Measurements from ENCODE around the gene SLC25A19. TPM values are rescaled to one million over a fixed set of nuclear protein-coding genes. Genes with fewer than 3 reads are reported as not detected.

SLC25A19 gene
- total RNA-seq, 3 donors from 2014 or later (not counting 1 experiment from before 2014, with no cell fraction given), result 12.1 to 17.7 (median 14.8) TPM

- intact Hi-C loops (cut with micrococcal nuclease), result no loop called here
- Mint-ChIP-seq H3K27me3 (ENCODE audit: low read depth in 2 of 2) (no peaks in the 10 kb centered on the region), H3K4me1 (no peaks in the 10 kb centered on the region), H3K27ac (no peak overlapping the region), H3K36me3 (no peaks in the 10 kb centered on the region), H3K9me3 (no peaks in the 10 kb centered on the region), H3K4me3 (no peak overlapping the region)
- Histone ChIP-seq H3K27ac (ENCODE audit: low read length) (no peak overlapping the region), H3K36me3 (ENCODE audit: control insufficient read depth, insufficient read depth, low read length) (peaks cover 69% of the 10 kb centered on the region), H3K9me3 (ENCODE audit: control insufficient read depth, insufficient read depth, low read length) (no peaks in the 10 kb centered on the region), H3K4me3 (ENCODE audit: low read length) (no peak overlapping the region), H3K27me3 (ENCODE audit: control insufficient read depth, insufficient read depth, low read length) (no peaks in the 10 kb centered on the region), H3K4me1 (ENCODE audit: control insufficient read depth, insufficient read depth, low read length) (peaks cover 9% of the 10 kb centered on the region)
- ATAC-seq (no peak), DNase-seq (no peak)
- 92% methylated on average over 4 of the region's 5 CpGs for WGBS (ENCODE audit: insufficient coverage)
- no peak for TF ChIP-seq CTCF (IDR thresholded peaks at IDR 0.05)
These were observed 61.5 kb downstream of the SLC25A19 start for GRCh38 chr17:75227729-75228128.

GRCh38 chr17:75225016-75225415 is 64.2 kb downstream of the SLC25A19 start:
- no peak overlapping the region for H3K27ac Mint-ChIP-seq
- no peak for DNase-seq
- no peaks in the 10 kb centered on the region for H3K9me3 Mint-ChIP-seq
- Histone ChIP-seq H3K9me3 (ENCODE audit: control insufficient read depth, insufficient read depth, low read length) (no peaks in the 10 kb centered on the region), H3K36me3 (ENCODE audit: control insufficient read depth, insufficient read depth, low read length) (peaks cover 53% of the 10 kb centered on the region), H3K27ac (ENCODE audit: low read length) (no peak overlapping the region), H3K27me3 (ENCODE audit: control insufficient read depth, insufficient read depth, low read length) (no peaks in the 10 kb centered on the region), H3K4me1 (ENCODE audit: control insufficient read depth, insufficient read depth, low read length) (peaks cover 9% of the 10 kb centered on the region), H3K4me3 (ENCODE audit: low read length) (no peak overlapping the region)
- TF ChIP-seq CTCF (IDR thresholded peaks at IDR 0.05), result no peak
- H3K27me3 Mint-ChIP-seq (ENCODE audit: low read depth in 2 of 2), result no peaks in the 10 kb centered on the region
- H3K36me3 Mint-ChIP-seq, result no peaks in the 10 kb centered on the region
- no peak for ATAC-seq
- peaks cover 0 to 5% of the 10 kb centered on the region in 2 donors for H3K4me1 Mint-ChIP-seq
- WGBS (ENCODE audit: insufficient coverage), result 91% methylated on average over 14 of the region's 14 CpGs
- no peak overlapping the region for H3K4me3 Mint-ChIP-seq
- intact Hi-C loops (cut with micrococcal nuclease), result no loop called here

Other genes starting within 250 kb of the SLC25A19 start
- 10 to 100 TPM; 74.7 to 96.3 (median 75.2) TPM for gene ATP5PD, start 242.5 kb downstream of the SLC25A19 start, total RNA-seq
- gene KCTD2, start 242.2 kb downstream of the SLC25A19 start, total RNA-seq, result 10 to 100 TPM; 17.4 to 27.0 (median 24.7) TPM
- 10 to 100 TPM in 1 of 3 donors, 1 to 10 TPM in 2; 6.3 to 11.2 (median 10.0) TPM for gene SLC16A5, start 201.5 kb downstream of the SLC25A19 start, total RNA-seq
- gene ARMC7, start 179.5 kb downstream of the SLC25A19 start, total RNA-seq, result 10 to 100 TPM in 2 of 3 donors, 1 to 10 TPM in 1; 9.3 to 18.6 (median 11.3) TPM
- gene NT5C, start 157.7 kb downstream of the SLC25A19 start, total RNA-seq, result 10 to 100 TPM; 58.1 to 67.4 (median 61.2) TPM
- gene JPT1, start 134.9 kb downstream of the SLC25A19 start, total RNA-seq, result 10 to 100 TPM; 45.0 to 54.8 (median 50.5) TPM
- 100 to 1,000 TPM; 240 to 294 (median 250) TPM for gene SUMO2, start 106.5 kb downstream of the SLC25A19 start, total RNA-seq
- gene NUP85, start 83.8 kb downstream of the SLC25A19 start, total RNA-seq, result 10 to 100 TPM; 71.1 to 78.1 (median 77.0) TPM
- gene GGA3, start 27.8 kb downstream of the SLC25A19 start, total RNA-seq, result 10 to 100 TPM; 78.1 to 97.3 (median 94.0) TPM
- gene MRPS7, start 27.6 kb downstream of the SLC25A19 start, total RNA-seq, result 10 to 100 TPM; 27.3 to 29.4 (median 27.9) TPM
- 10 to 100 TPM; 44.5 to 56.9 (median 50.3) TPM for gene MIF4GD, start 18.2 kb downstream of the SLC25A19 start, total RNA-seq
- 100 to 1,000 TPM; 115 to 142 (median 116) TPM for gene GRB2, start 116.2 kb upstream of the SLC25A19 start, total RNA-seq
- 100 to 1,000 TPM in 2 of 3 donors, 10 to 100 TPM in 1; 84.4 to 142 (median 104) TPM for gene TMEM94, start 167.2 kb upstream of the SLC25A19 start, total RNA-seq
- 1 to 10 TPM in 2 of 3 donors, under 1 TPM in 1; 0.49 to 1.8 (median 1.7) TPM for gene CASKIN2, start 226.1 kb upstream of the SLC25A19 start, total RNA-seq
- gene TSEN54, start 227.1 kb upstream of the SLC25A19 start, total RNA-seq, result 100 to 1,000 TPM; 180 to 224 (median 186) TPM
- gene LLGL2, start 236.3 kb upstream of the SLC25A19 start, total RNA-seq, result 100 to 1,000 TPM; 229 to 302 (median 244) TPM

Measured in natural killer cell (primary cell).